ENCODE results near the gene ORM1.

DNA sequence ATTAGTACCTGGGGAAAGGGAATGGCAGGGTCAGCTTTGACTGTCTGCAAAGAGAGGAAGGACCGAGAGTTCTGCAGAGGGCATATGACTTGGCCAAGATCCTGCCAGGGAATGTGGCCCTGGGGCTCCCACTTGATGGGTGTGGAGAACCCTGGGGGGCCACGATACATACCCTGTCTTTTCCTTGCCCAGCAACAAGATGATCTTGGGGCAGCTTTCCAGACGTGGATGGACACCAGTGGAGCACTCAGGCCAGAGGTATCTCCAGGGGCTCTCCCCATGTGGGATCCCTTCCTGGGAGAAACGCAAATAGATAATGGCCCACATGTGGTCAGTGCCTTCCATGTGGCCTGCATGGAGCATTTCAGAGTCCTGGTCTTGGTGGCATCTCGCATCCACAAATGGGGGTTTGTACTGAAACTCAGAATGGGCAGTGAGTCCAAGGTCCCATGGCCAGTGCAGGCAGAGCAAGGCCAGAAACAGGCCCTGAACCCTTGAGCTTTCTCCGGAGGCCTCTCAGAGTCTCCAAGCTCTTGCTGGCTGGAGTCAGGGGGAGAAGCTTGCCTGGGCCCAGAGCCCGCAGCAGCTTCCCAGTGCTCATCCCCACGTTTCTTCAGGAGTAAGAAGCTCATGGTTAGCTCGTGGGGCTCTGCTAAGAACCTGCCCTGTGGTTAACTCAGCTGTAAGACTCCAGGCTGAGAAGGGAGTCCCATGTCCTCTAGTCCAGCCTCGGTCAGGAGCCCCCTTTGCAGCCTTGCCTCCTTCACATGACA lies 18.3 kb upstream of the ORM1 start:
- TF ChIP-seq CTCF (conservative IDR thresholded peaks at IDR 0.05) (no peak), EZH2 (IDR thresholded peaks at IDR 0.05; ENCODE audit: low read depth) (no peak)

All from PC-9 (cell line).